Caco-2 (cell line): ENCODE measurements around the gene CLDN6. TPM values are rescaled to one million over a fixed set of nuclear protein-coding genes. Genes with fewer than 3 reads are reported as not detected.

Experiments used
- BruUV-seq: library from RNA; stranded (reverse); fragments of 400-500 nt; replicated peaks from 2 replicates; lab custom pipeline; 2021; lab: Mats Ljungman, UMichigan
- CTCF ChIA-PET: fragments of 300-600 bp; sonication (Branson Sonifier 250); formaldehyde crosslinking; loops from one replicate; lab custom pipeline; 2022; ENCODE audit warnings: antibody characterized with exemption; lab: Charles Lee
- POLR2A ChIA-PET: fragments of 300-600 bp; sonication (Branson Sonifier 250); formaldehyde crosslinking; loops from one replicate; lab custom pipeline; 2022; ENCODE audit warnings: antibody characterized with exemption; lab: Charles Lee
- DNase-seq, 2 experiments: peaks; one replicate each; pipeline versions ENCODE4 v3.0.0 to v3.0.0-alpha.2; 2020 to 2022
- H3K27me3 ChIP-seq: replicated peaks from 2 replicates; pipeline ENCODE4 v1.6.0; 2011; ENCODE audit warnings: low read length; ENCODE audit not compliant: control insufficient read depth, insufficient read depth
- H3K36me3 ChIP-seq: 2 replicates; pipeline ENCODE4 v1.5.1; 2011; ENCODE audit warnings: low read length; ENCODE audit not compliant: control insufficient read depth, insufficient read depth
- H3K4me1 ChIP-seq: fragments of 250-450 bp; sonication (Bioruptor Pico); 2 replicates; pipeline ENCODE4 v1.5.1; 2020; ENCODE audit warnings: mild to moderate bottlenecking
- H3K4me3 ChIP-seq: 2 replicates; pipeline ENCODE4 v1.5.1; 2011; ENCODE audit warnings: low read depth, mild to moderate bottlenecking, control low read depth, low read length
- H3K9me3 ChIP-seq: fragments of 250-450 bp; sonication (Bioruptor Pico); 2 replicates; pipeline ENCODE4 v1.5.1; 2020; ENCODE audit warnings: mild to moderate bottlenecking, moderate library complexity
- H3K27ac Mint-ChIP-seq: one replicate; pipeline ENCODE4 v1.8.0; 2022; ENCODE audit warnings: mixed read lengths; ENCODE audit not compliant: unreplicated experiment
- H3K27me3 Mint-ChIP-seq: one replicate; pipeline ENCODE4 v1.8.0; 2022; ENCODE audit warnings: mixed read lengths; ENCODE audit not compliant: insufficient read depth, unreplicated experiment
- H3K36me3 Mint-ChIP-seq: one replicate; pipeline ENCODE4 v1.8.0; 2022; ENCODE audit warnings: mild to moderate bottlenecking, mixed read lengths; ENCODE audit not compliant: insufficient read depth, unreplicated experiment
- H3K4me1 Mint-ChIP-seq: one replicate; pipeline ENCODE4 v1.8.0; 2022; ENCODE audit warnings: low read depth, mixed read lengths; ENCODE audit not compliant: unreplicated experiment
- H3K4me3 Mint-ChIP-seq: one replicate; pipeline ENCODE4 v1.8.0; 2022; ENCODE audit warnings: mild to moderate bottlenecking, moderate library complexity, mixed read lengths; ENCODE audit not compliant: unreplicated experiment
- H3K9me3 Mint-ChIP-seq: one replicate; pipeline ENCODE4 v1.8.0; 2022; ENCODE audit warnings: mixed read lengths; ENCODE audit not compliant: unreplicated experiment
- CTCF ChIP-seq, 2 experiments: fragments of 200-600 bp in 1 of 2; IDR thresholded peaks; 1 replicate in 1 of 2; 2 replicates in 1 of 2; pipeline versions ENCODE4 v1.5.1 to v1.8.0; 2011 to 2022; ENCODE audit warnings: antibody characterized with exemption in 1 of 2, control low read depth in 1 of 2, inconsistent platforms in 1 of 2, low read depth in 1 of 2, low read length in 1 of 2, mild to moderate bottlenecking in 1 of 2, moderate library complexity in 1 of 2; ENCODE audit not compliant: insufficient read depth in 1 of 2, severe bottlenecking in 1 of 2, unreplicated experiment in 1 of 2
- intact Hi-C: fragments of 100-400 bp; cut with micrococcal nuclease; formaldehyde crosslinking; loops from one replicate; pipeline ENCODE4 v1.10.0; 2022; ENCODE audit not compliant: unreplicated experiment
- total RNA-seq: library from RNA; stranded (reverse); gene quantifications from 2 replicates; pipeline ENCODE4 v1.2.3, GENCODE V29; 2022

Gene CLDN6
- total RNA-seq, 1 experiment from 2014 or later, result 9.0 TPM

- DNase-seq, result peak in 1 of 2 experiments; percentile 77
- peak overlapping the region; percentile 70 for H3K4me3 Mint-ChIP-seq
Observed at GRCh38 chr16:3007059-3007956, 10.7 kb downstream of the CLDN6 start.

GRCh38 chr16:3004781-3005284, 13.2 kb downstream of the CLDN6 start:
- ChIA-PET CTCF (interaction anchor here (1.5 to 6.6 kb wide), 3 partner anchors 17 to 27 kb away, joined by 21 to 113 read pairs (median 89); partner anchors contain the start of genes HCFC1R1, THOC6 and TNFRSF12A), POLR2A (interaction anchor here (0.6 to 6.5 kb wide), 2 partner anchors 17 to 101 kb away, joined by 3 to 83 read pairs; partner anchors contain the start of genes HCFC1R1, THOC6 and TNFRSF12A)
- intact Hi-C loops, result loop anchor here (1.0 kb wide), 1 partner anchor 16 kb away; no protein-coding TSS in a partner anchor
- no peak for TF ChIP-seq CTCF (IDR thresholded peaks at IDR 0.05; ENCODE audit: insufficient read depth in 1 of 2, low read depth in 1 of 2, low read length in 1 of 2, severe bottlenecking in 1 of 2, unreplicated experiment in 1 of 2)
- peaks cover 46% of the 10 kb centered on the region for H3K4me1 ChIP-seq
- Mint-ChIP-seq H3K9me3 (no peaks in the 10 kb centered on the region), H3K4me3 (peak overlapping the region; percentile 89), H3K27ac (peak overlapping the region; percentile 90), H3K36me3 (peaks cover 35% of the 10 kb centered on the region), H3K27me3 (no peaks in the 10 kb centered on the region), H3K4me1 (peaks cover 18% of the 10 kb centered on the region)
- H3K27me3 ChIP-seq, result no peaks in the 10 kb centered on the region
- TSS peak; percentile 22 for BruUV-seq
- peak overlapping the region; percentile 52 for H3K4me3 ChIP-seq
- DNase-seq, result peak; percentile 76 to 84
- peaks cover 1% of the 10 kb centered on the region; the same call in 1 of the 2 replicates for H3K36me3 ChIP-seq
- H3K9me3 ChIP-seq, result no peaks in the 10 kb centered on the region

More at GRCh38 chr16:3007059-3007956, 10.7 kb downstream of the CLDN6 start:
- no peaks in the 10 kb centered on the region for H3K9me3 ChIP-seq
- peaks cover 18% of the 10 kb centered on the region for H3K4me1 Mint-ChIP-seq
- no peaks in the 10 kb centered on the region for H3K36me3 ChIP-seq
- no peak for TF ChIP-seq CTCF (IDR thresholded peaks at IDR 0.05; ENCODE audit: insufficient read depth in 1 of 2, low read depth in 1 of 2, low read length in 1 of 2, severe bottlenecking in 1 of 2, unreplicated experiment in 1 of 2)
- H3K4me3 ChIP-seq, result no peak overlapping the region
- ChIA-PET POLR2A (interaction anchor here (0.5 to 6.5 kb wide), 3 partner anchors 14 to 127 kb away, joined by 4 to 83 read pairs (median 5); partner anchors contain the start of genes HCFC1R1, THOC6, TNFRSF12A and ZNF213), CTCF (interaction anchor here (0.6 to 6.6 kb wide), 5 partner anchors 14 to 151 kb away, joined by 3 to 113 read pairs (median 4); partner anchors contain the start of genes HCFC1R1, THOC6 and TNFRSF12A)
- H3K36me3 Mint-ChIP-seq, result peaks cover 32% of the 10 kb centered on the region
- peaks cover 63% of the 10 kb centered on the region for H3K4me1 ChIP-seq
- peak overlapping the region; percentile 94 for H3K27ac Mint-ChIP-seq
- H3K9me3 Mint-ChIP-seq, result no peaks in the 10 kb centered on the region
- no TSS peak for BruUV-seq
- H3K27me3 Mint-ChIP-seq, result no peaks in the 10 kb centered on the region
- no peaks in the 10 kb centered on the region for H3K27me3 ChIP-seq
- intact Hi-C loops, result no loop called here

- peak overlapping the region; percentile 90 for H3K27ac Mint-ChIP-seq
- ChIA-PET CTCF (interaction anchor here (0.5 to 6.6 kb wide), 10 partner anchors 12 to 536 kb away, joined by 3 to 113 read pairs (median 6); partner anchors contain the start of genes HCFC1R1, THOC6 and TNFRSF12A), POLR2A (interaction anchor here (0.6 to 6.5 kb wide), 7 partner anchors 17 to 260 kb away, joined by 3 to 83 read pairs (median 5); partner anchors contain the start of genes HCFC1R1, IL32, PKMYT1 and THOC6)
- Histone ChIP-seq H3K4me3 (peak overlapping the region; percentile 52), H3K27me3 (no peaks in the 10 kb centered on the region), H3K9me3 (no peaks in the 10 kb centered on the region), H3K36me3 (peaks cover 1% of the 10 kb centered on the region; the same call in 1 of the 2 replicates), H3K4me1 (peaks cover 41% of the 10 kb centered on the region)
- DNase-seq, result peak in 1 of 2 experiments; percentile 49
- no peaks in the 10 kb centered on the region for H3K27me3 Mint-ChIP-seq
- H3K36me3 Mint-ChIP-seq, result peaks cover 31% of the 10 kb centered on the region
- H3K9me3 Mint-ChIP-seq, result no peaks in the 10 kb centered on the region
- peaks cover 18% of the 10 kb centered on the region for H3K4me1 Mint-ChIP-seq
- H3K4me3 Mint-ChIP-seq, result peak overlapping the region; percentile 89
- BruUV-seq, result no TSS peak
- intact Hi-C loops, result loop anchor here (1.0 kb wide), 1 partner anchor 17 kb away; no protein-coding TSS in a partner anchor
- TF ChIP-seq CTCF (IDR thresholded peaks at IDR 0.05; ENCODE audit: insufficient read depth in 1 of 2, low read depth in 1 of 2, low read length in 1 of 2, severe bottlenecking in 1 of 2, unreplicated experiment in 1 of 2), result no peak
Observed at GRCh38 chr16:3004319-3004718, 13.7 kb downstream of the CLDN6 start.
